HG03095 (cell line): ENCODE measurements around the gene ZDHHC11B.

ENCODE experiments used
- ATAC-seq: cut with Tn5 transposase; IDR thresholded peaks from one replicate; pipeline ENCODE4 v1.9.1; 2021; ENCODE audit warnings: moderate library complexity; ENCODE audit not compliant: unreplicated experiment

ZDHHC11B gene

DNA sequence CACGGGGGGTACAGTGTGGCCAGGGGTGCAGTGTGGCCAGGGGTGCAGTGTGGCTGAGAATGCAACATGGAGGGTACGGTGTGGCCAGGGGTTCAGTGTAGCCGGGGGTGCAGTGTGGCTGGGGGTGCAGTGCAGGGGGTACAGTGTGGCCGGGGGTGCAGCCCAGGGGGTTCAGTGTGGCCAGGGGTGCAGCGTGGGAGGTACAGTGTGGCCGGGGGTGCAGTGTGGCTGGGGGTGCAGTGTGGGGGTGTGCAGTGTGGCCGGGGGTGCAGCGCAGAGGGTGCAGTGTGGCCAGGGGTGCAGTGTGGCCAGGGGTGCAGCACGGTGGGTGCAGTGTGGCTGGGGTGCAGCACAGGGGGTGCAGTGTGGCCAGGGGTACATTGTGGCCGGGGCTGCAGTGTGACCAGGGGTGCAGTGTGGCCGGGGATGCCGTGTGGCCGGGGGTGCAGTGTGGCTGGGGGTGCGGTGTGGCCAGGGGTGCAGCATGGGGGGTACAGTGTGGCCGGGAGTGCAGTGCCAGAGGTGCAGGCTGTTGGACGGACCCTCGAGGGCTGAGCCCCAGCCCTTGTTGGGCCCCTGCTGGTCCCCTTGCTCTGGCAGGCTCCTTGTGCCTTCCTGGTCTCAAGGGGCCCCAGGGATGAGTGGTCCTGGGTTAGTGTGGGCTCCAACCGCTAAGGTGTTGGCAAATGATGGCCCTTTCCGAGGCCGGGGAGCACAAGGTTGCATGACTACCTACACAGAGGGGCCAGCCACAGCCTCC is 109.2 kb downstream of the ZDHHC11B start:
- no peak for ATAC-seq

DNA sequence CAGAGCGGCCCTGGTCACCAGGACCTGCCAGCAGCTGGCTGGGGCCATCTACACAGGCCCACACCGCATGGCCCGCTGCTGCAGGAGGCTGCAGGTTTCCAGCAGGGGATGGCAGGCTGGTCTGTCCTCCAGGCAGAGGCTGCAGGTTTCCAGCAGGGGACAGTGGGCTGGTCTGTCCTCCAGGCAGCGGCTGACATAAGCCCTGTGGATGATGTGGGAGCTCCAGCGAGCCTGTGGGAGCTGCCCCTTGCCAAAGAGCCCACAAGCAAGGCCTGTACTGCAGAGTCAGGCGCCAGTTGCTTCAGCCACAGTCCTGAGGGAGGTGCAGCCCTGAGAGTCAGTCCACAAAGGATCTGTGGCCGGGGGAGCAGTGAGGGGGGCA is 109.9 kb downstream of the ZDHHC11B start:
- ATAC-seq, result no peak

DNA sequence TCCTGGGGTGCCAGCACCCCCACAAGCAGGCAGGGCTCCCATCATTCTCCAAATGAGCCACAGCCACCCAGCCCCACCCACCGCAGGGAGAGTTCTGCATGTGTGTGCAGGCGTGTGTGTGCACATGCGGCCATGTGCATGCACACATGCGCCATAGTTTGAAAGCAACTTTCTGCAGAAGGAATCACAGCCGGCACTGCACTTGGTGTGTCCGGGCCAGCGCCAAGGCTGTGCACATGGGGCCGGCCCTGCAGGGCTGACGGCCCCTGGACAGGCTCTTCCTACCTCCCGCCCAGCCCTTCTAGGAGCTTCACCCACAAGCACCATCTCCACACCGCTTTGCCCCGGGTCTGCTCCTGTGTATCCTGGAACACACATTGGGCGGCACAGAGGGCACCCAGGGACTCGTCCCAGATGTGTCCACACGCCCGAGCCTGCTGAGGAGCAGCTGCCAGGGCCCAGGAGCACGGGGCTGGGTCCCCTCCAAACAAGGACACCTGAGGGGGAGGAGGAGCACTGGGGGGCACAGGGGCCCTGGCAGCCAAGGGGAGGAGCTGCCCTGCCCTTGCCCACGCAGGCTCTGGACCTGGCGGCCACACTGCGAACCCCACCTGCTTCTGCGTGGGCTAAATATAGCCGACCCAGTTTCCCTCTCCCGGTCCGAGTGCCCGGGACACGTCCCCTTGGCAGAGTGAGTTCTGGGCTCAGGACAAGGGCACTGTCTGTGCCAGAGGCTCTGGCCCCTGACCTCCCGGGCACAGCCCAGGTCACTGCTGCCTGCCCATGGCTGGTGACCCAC is 110.5 kb downstream of the ZDHHC11B start:
- ATAC-seq, result no peak

DNA sequence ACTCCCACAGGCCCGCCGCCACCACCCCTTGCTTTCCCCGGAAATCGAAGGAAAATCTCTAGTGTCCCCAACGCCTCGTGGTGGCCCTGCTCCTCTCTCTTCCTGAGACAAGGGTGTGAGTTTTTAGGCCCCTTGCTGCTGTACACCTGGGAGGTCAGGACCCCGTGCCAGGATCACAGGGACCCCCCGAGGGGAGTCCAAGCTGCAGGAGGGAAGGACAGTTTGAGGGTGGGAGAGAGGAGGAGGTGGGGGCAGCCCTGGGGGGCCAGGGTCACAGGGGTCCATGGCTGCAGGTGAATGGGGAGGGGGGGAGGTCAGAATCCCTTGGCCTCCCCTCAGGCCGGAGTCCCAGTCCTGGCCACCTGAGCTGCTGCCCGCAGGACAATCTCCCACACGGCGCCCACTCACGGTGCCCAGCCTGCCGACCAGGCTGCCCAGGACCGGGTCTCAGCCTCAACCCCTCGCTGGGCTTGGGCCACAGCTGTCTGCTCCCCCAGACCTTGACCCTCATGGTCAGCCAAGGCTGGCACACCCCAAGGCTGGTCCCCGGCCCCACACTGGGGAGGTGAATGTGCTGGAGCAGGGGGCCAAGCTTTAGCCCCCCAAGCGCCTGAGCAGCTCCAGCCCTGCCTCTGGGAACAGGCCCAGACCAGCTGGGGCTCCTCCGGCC is 111.2 kb downstream of the ZDHHC11B start:
- no peak for ATAC-seq

DNA sequence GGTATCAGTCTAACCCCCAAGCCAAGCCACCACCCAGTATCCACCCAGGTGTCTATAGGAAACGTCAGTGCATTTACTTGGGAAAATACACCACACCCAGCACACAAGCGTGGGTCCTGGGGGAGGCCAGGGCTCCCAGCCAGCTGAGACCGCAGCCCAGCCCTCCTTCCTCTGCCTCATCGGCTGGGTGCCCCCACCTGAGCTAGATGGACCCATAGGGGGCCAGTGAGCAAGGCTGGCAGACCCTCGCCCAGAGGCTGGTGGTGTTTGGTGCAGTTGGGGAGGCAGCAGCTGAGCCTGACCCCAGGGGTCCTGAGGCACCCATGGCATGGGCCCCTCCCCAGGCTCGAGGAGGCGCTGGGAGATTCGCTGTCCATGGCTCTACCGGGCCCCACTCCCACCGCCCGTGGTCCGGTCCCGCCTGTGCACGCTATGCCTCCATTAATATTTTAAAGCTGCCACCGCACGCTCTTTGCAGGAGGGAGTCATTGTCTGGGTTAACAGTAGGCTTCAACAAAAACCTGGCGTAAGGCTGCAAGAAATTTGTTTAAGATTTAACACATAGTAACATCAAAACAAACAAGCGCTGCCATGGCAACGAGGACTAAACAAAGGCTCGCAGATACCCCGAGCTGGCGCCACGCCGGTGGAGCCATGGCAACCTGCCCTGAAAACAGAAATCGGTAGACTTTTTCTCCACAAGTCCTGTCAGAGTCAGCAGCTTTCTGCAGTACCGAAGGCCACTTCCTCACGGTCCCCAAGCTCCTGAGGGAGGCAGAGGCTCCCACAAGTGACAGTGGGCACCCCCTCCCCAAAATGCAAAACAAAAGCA is 112.0 kb downstream of the ZDHHC11B start:
- no peak for ATAC-seq

DNA sequence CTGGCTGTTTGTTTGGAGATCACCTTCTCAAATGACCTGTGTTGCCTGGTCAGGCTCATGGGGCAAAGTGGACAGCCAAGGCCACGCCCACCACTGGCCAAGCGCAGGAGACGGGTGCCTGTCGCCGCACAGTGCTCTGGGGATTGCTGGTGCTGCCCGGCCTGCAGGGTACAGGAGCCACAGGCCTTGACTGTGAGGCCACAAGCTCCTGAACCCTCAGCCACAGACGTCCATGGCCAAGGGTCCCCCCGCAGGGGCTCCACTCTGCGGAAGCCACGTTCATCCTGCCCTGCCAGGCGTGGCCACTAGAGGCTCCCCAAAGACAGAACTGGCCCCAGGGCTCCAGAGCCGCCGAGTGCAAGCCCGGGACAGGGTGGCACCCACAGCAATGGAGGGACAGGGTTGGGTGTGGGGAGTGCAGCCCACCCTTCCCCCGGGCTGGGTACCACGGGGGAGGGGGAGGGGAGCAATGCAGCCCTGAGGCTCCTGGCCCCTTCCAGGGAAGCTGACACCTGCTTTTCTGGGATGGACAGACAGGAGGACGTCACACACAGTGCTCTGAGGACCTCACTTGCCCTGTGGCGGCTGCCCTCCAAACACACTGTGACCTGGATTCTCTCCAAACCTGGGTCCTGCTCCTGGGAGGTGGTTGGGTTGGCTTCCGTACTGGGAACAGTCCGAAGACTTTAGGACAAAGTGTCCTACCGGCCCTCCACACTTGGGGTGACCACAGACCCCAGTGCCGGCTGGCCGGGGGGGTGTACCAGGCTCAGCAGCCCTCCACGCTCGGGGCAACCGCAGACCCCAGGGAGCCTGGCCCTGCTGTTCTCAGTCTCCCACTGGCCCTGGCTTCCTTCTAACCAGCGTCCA is 112.8 kb downstream of the ZDHHC11B start:
- peak; percentile 61 for ATAC-seq

DNA sequence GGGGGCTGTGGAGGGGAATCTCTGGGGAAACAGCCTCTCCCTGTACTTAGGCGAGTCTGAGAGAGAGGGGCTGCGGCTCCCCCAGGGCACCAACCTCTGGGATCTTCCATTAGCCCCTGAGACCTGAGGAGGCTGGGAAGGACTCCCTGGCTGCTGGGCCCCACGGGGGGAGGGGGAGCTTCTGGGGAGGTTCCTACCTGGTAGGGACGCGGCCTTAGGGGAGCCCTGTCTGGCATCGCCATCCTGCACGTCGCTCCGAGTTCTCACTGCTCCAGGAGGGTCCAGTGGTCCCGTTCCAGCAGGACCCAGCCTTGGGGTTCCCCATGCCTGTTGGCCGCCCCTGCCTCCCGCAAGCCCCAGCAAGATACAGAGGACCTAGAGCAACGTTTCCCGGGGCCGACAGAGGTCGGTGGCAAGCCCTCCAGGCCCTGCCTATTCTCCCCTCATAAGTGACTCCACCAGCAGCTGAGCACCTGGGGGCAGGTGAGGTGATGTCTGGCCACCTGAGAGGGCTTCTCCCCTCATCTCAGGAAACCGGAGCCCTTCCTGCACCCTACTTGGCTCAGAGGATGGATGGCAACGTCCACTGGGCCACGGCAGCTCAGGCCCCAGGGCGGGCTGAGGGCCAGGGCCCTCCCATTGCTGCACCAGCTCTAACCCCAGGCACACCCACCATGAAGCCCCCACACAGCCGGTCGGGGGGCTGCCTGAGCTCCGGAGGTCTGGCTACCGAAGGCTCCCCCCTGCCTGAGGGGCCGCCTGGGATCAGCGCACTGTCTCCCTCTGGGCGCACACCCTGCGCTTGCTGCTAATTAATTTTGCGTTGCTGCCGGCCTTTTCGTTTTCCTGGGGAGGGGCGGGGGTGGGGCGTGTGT is 113.9 kb downstream of the ZDHHC11B start:
- ATAC-seq, result no peak

DNA sequence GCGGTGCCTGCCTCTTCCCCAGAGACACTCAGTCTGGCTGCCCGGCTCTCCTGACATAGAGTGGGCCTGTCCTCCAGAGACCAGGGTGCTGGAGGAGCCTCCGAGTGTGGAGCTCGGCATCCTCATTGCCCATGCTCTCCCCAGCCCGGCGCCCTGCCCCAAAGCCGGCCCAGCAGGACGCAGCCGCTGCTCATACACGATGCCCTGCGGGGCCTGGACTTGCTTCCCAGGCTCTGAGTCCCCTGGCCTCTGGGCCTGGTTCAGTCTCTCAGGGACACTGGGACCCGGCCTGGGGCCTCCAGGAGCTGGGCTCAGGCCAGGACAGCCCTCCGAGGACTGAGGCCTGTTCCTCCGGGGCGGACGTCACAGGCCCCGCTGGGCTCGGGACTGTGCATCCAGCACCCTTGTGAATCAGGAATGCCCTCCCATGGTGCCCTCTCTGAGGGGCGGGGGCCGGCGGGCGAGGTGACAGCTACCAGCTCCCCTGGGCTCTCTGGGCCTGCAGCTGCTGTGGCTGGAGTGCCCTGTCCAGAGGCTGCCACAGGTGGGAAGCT is 114.6 kb downstream of the ZDHHC11B start:
- ATAC-seq, result no peak

DNA sequence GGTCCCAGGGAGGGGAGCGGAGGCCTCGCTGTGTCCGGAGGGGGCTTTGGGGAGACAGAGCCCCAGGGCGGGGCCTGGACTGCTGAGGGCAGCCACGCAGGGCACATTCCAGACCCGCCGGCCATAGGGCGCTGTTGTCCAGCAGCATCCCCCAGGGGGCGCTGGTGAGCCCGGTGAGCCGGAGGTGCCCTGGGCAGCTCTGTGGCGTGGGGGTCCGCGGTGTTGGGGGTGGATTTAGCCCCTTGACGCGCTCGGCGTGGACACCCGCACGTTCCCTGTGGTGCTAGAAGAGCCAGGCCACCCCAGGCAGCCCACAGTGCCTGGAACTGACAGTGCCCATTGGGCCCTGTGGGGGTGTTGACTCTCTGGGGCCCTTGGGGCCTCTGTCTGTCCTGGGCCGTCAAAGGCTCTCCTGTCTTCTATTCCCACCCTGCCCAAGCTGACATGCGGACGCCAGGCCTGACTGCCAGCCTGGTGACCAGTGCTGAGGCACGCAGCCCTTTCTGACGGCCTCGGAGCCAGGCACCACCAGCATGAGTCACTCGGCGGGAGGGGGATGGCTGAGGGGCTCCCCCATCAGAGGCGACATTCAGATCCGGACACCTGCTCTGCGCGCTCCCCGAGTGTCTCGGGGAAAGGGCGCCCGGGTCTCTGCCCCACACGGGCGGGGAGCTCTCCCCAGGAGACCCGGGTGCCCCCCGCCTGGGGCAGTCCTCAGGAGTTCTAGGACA is 115.3 kb downstream of the ZDHHC11B start:
- no peak for ATAC-seq

DNA sequence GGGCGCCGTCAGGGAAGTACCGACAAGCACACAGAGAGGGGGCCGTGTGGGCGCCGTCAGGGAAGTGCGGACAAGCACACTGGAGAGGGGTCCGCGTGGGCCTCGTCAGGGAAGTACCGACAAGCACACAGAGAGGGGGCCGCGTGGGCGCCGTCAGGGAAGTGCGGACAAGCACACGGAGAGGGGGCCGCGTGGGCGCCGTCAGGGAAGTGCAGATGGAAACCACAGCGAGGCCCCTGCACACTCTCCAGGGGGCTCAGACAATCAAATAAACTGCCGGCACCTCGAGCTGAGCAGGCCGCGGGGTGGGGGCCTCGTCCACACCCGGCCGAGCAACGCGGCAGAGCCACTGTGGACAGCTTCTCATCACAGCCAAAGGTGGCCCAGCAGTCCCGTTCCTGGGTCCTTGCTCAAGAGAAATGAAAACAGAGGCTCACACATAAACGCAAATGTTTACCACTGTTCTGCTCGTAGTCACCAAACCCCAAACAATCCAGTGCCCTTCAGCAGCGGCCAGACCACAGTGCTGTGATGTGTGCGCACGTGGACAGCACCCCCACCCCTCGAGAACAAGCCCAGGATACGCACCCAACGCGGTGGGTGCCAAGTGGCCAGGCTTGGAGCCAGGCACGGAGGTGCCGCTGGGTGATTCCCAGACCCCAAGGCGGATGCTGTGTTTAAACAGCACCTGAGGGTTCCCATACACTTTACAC is 116.1 kb downstream of the ZDHHC11B start:
- ATAC-seq, result no peak

DNA sequence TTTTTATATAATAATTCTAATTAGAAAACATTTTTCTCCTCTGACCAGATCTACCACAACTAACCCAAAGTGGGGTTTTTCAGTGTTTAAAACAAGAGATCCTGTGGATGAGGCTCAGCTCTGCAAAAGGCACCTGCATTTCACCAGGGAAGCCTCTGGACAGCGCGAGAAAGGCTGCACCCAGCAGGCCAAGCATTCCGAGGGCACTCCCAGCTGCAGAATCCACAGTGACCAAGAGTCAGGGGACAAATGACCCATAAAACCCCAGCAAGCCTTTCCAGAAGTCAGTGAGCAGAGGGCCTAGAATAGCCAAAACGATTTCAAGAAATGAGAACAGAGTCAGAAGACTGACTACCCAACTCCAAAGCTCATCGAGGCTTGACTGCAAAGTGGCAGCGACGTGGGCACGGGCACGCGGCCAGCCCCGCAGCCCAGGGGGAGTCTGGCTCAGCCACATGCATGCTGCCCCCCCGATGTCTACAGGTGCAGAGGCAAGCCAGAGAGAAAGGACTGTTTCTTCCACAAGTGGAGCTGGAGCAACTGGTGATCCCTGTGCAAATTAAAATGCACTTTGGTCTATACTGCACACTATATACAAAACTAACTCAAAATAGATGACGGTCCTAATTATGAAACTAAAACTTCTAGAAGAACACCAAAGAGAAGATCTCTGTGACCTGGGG is 117.6 kb downstream of the ZDHHC11B start:
- no peak for ATAC-seq

DNA sequence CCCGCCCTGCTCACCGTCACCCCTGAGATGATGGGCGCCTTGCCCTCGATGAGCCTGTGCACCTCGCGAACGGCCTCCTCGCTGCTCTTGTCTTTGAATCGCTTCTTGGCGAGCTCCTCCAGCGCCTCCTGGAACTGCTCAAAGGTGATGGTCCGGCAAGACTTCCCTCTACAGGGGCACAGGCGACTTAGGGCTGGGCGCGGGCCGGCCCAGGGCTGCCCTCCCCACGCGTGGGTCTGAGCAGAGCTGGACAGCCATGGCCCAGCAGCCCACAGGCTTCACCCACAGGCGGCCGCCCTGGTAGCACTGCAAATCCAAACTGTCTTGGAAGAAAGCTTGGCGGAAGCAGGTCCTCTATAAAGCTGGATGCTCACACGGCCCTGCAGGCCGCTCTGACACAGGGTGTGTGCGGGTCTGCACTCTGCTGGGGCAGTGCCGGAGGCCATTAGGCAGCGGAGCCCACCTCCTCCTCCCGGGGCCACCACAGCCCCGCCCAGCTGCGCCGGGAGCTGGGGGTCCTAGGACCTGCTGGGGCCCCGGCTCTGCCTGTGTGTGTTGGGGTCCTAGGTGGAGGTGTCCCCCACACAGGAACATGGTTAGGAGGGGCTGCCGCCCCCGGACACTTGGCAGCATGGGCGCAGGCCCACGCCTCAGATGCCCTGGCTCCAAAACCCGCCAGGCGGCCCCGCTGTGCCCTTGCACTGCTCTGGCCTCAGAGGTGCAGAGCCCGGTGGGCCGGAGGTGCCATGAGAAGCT is 118.4 kb downstream of the ZDHHC11B start:
- no peak for ATAC-seq

DNA sequence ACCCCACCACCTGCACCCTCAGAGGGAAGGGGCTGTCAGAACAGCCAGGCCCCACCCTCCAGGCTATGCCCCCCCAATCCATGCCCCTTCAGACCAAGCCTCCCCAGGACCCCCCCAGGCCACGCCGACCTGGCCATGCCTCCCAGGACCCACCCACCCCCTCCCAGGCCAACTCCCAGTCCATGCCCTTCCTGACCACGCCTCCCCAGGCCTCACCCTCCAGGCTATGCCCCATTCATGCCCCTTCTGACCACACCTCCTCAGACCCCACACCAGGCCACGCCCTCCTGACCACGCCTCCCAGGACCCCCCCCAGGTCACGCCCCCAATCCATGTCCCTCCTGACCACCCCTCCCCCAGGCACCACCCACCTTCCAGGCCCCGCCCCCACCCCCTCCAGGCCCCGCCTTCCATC is 119.0 kb downstream of the ZDHHC11B start:
- ATAC-seq, result no peak

DNA sequence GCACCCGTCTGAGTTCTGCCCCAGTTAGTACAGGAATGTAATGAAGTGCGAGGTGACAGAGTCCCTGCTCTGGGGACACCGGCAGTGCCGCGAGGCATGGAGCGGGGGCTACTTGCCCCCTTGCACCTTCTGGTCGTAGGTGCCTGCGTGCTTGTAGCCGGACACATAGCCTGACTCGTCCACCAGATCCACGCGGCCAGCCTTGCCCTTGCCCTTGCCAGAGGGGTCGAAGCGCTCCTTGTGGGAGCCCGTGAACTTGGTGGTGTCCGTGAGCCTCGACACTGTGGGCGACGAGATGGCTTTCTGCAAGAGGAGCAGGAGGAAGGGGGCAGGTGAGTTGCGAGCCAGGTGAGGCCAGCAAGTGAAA is 119.6 kb downstream of the ZDHHC11B start:
- ATAC-seq, result no peak

DNA sequence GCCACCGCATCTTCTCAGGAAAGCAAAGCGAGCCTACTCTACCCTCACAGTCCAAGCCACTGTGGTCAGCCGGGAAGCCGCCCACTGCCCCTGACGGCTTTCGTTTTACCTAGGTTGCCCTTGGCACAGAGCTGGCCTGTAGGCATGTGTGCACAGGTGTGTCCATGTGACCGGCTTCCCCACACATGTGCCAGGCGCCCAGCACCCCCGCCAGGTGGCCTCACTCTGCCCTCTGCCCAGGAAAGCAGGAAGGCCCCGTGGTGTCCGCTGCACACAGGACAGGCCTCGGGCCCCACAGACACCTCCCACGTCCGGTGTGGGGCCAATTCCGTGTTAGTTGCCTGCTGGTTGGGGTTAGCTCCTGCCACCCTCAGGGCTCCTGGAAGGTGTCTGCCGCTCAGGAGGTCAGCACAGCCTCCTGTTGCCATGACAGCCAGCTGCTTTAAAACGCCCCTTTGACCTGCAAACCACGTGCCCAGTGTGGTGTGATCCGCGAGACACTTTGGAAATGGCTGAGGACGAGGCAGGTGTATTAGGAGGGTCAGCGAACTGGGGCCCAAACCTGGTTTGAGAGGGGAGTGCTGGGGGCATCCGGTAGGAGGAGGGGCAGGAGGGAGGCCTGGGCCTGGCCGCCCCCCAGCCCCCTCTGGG is 120.1 kb downstream of the ZDHHC11B start:
- no peak for ATAC-seq
